KMS-11 (cell line): ENCODE measurements around the gene IL2RG.

Source experiments
- H2AFZ ChIP-seq: fragments of 200-600 bp; sonication (generic); 2 replicates; pipeline ENCODE4 v1.6.1; 2016; ENCODE audit warnings: antibody characterized with exemption, mixed run types, low read depth
- H3K27ac ChIP-seq: fragments of 200-600 bp; sonication (generic); 2 replicates; pipeline ENCODE4 v1.6.1; 2016; ENCODE audit warnings: mild to moderate bottlenecking, mixed run types
- H3K27me3 ChIP-seq: fragments of 200-600 bp; sonication (generic); 2 replicates; pipeline ENCODE4 v1.6.1; 2017; ENCODE audit warnings: mild to moderate bottlenecking, low read depth, mixed run types, moderate library complexity; ENCODE audit not compliant: insufficient read depth
- H3K36me3 ChIP-seq: fragments of 200-600 bp; sonication (generic); 2 replicates; pipeline ENCODE4 v1.6.1; 2017; ENCODE audit warnings: mild to moderate bottlenecking, mixed run types; ENCODE audit not compliant: insufficient read depth
- H3K4me1 ChIP-seq: fragments of 200-600 bp; sonication (generic); 2 replicates; pipeline ENCODE4 v1.6.1; 2016; ENCODE audit warnings: mild to moderate bottlenecking, low read depth, mixed run types; ENCODE audit not compliant: poor library complexity, severe bottlenecking
- H3K4me2 ChIP-seq: fragments of 200-600 bp; sonication (generic); 2 replicates; pipeline ENCODE4 v1.7.0; 2016; ENCODE audit warnings: mild to moderate bottlenecking, mixed run types
- H3K4me3 ChIP-seq: fragments of 200-600 bp; sonication (generic); IDR thresholded peaks from 2 replicates; pipeline ENCODE4 v1.6.1; 2017; ENCODE audit warnings: low read depth, low read length, mixed read lengths; ENCODE audit not compliant: insufficient read depth
- H3K79me2 ChIP-seq: fragments of 200-600 bp; sonication (generic); 2 replicates; pipeline ENCODE4 v1.6.1; 2016; ENCODE audit warnings: low read depth, mixed run types; ENCODE audit not compliant: insufficient read depth
- H3K9ac ChIP-seq: fragments of 200-600 bp; sonication (generic); 2 replicates; pipeline ENCODE4 v1.6.1; 2016; ENCODE audit warnings: mild to moderate bottlenecking, mixed run types
- H4K20me1 ChIP-seq: fragments of 200-600 bp; sonication (generic); 2 replicates; pipeline ENCODE4 v1.6.1; 2016; ENCODE audit warnings: mild to moderate bottlenecking, mixed run types; ENCODE audit not compliant: insufficient read depth
- CTCF ChIP-seq: fragments of 200-600 bp; sonication (generic); conservative IDR thresholded peaks from 2 replicates; pipeline ENCODE4 v1.6.1; 2017; ENCODE audit warnings: low read depth, mild to moderate bottlenecking, antibody characterized with exemption, low read length, moderate library complexity, mixed read lengths

IL2RG gene

GRCh38 chrX:71131510-71131909 is 20.1 kb upstream of the IL2RG start:
- Histone ChIP-seq H3K36me3 (no peaks in the 10 kb centered on the region), H2AFZ (no peak overlapping the region), H3K4me2 (no peak overlapping the region), H3K27me3 (no peaks in the 10 kb centered on the region), H3K79me2 (no peaks in the 10 kb centered on the region), H3K4me3 (no peak overlapping the region), H3K9ac (no peak overlapping the region), H3K4me1 (no peaks in the 10 kb centered on the region), H3K27ac (no peak overlapping the region), H4K20me1 (no peaks in the 10 kb centered on the region)
- no peak for TF ChIP-seq CTCF

GRCh38 chrX:71128915-71129765 is 17.8 kb upstream of the IL2RG start:
- no peaks in the 10 kb centered on the region for H3K4me1 ChIP-seq
- no peak overlapping the region for H3K4me3 ChIP-seq
- H4K20me1 ChIP-seq = no peaks in the 10 kb centered on the region
- no peaks in the 10 kb centered on the region for H3K79me2 ChIP-seq
- no peak overlapping the region for H3K9ac ChIP-seq
- no peaks in the 10 kb centered on the region for H3K36me3 ChIP-seq
- H3K4me2 ChIP-seq = no peak overlapping the region
- H2AFZ ChIP-seq = no peak overlapping the region
- TF ChIP-seq CTCF = peak; percentile 83
- H3K27ac ChIP-seq = no peak overlapping the region
- H3K27me3 ChIP-seq = no peaks in the 10 kb centered on the region

- H3K27me3 ChIP-seq = no peaks in the 10 kb centered on the region
- H3K9ac ChIP-seq = no peak overlapping the region
- no peaks in the 10 kb centered on the region for H3K36me3 ChIP-seq
- no peaks in the 10 kb centered on the region for H4K20me1 ChIP-seq
- H3K4me3 ChIP-seq = no peak overlapping the region
- H3K27ac ChIP-seq = no peak overlapping the region
- H3K4me1 ChIP-seq = no peaks in the 10 kb centered on the region
- H2AFZ ChIP-seq = no peak overlapping the region
- no peaks in the 10 kb centered on the region for H3K79me2 ChIP-seq
- no peak for TF ChIP-seq CTCF
- H3K4me2 ChIP-seq = no peak overlapping the region
Measured at GRCh38 chrX:71128166-71128833, 16.9 kb upstream of the IL2RG start.

- Histone ChIP-seq H2AFZ (no peak overlapping the region), H4K20me1 (no peaks in the 10 kb centered on the region), H3K79me2 (no peaks in the 10 kb centered on the region), H3K4me2 (peak overlapping the region; percentile 45; the same call in 1 of the 2 replicates), H3K27ac (peak overlapping the region; percentile 69; the same call in 1 of the 2 replicates), H3K9ac (peak overlapping the region; percentile 93; the same call in 1 of the 2 replicates), H3K4me3 (no peak overlapping the region), H3K27me3 (no peaks in the 10 kb centered on the region), H3K4me1 (peaks cover 6% of the 10 kb centered on the region), H3K36me3 (no peaks in the 10 kb centered on the region)
- no peak for TF ChIP-seq CTCF
Measured at GRCh38 chrX:71118985-71119535, 7.7 kb upstream of the IL2RG start.
